Neural cell (in vitro differentiated cells): ENCODE measurements around the gene ZFYVE1. TPM values are rescaled to one million over a fixed set of nuclear protein-coding genes. Genes with fewer than 3 reads are reported as not detected.
"Not testable (repeated sequence)": the region's sequence is repeated elsewhere in the genome, so short reads cannot be mapped to it uniquely, and the experiment has no call there.

Experiments
- H2AFZ ChIP-seq: fragments of 200-600, 300-800 bp; sonication (generic), shearing (Covaris generic); 2 replicates; pipeline ENCODE4 v1.6.0; 2014; ENCODE audit warnings: low read depth, mild to moderate bottlenecking, antibody characterized with exemption, low read length, moderate library complexity
- H3F3A ChIP-seq: fragments of 200-600 bp; shearing (Covaris generic); 2 replicates; pipeline ENCODE4 v1.6.1; 2016; ENCODE audit warnings: mild to moderate bottlenecking, moderate library complexity, mixed read lengths, antibody characterized with exemption, low read length; ENCODE audit not compliant: insufficient read depth, poor library complexity, severe bottlenecking
- H3K27ac ChIP-seq: fragments of 200-600, 300-800 bp; sonication (generic), shearing (Covaris generic); 2 replicates; pipeline ENCODE4 v1.5.1; 2014; ENCODE audit warnings: mild to moderate bottlenecking, low read length, moderate library complexity
- H3K27me3 ChIP-seq: fragments of 300-800, 200-600 bp; sonication (generic), shearing (Covaris generic); 2 replicates; pipeline ENCODE4 v1.6.0; 2014; ENCODE audit warnings: mild to moderate bottlenecking, low read depth, low read length, moderate library complexity; ENCODE audit not compliant: insufficient read depth
- H3K36me3 ChIP-seq: fragments of 300-800, 200-600 bp; sonication (generic), shearing (Covaris generic); 2 replicates; pipeline ENCODE4 v1.5.1; 2014; ENCODE audit warnings: mild to moderate bottlenecking, antibody characterized with exemption, low read length, moderate library complexity; ENCODE audit not compliant: insufficient read depth
- H3K4me2 ChIP-seq: fragments of 300-800, 200-600 bp; sonication (generic), shearing (Covaris generic); 2 replicates; pipeline ENCODE4 v1.6.0; 2014; ENCODE audit warnings: mild to moderate bottlenecking, low read length
- H3K4me3 ChIP-seq: fragments of 300-800, 200-600 bp; sonication (generic), shearing (Covaris generic); 2 replicates; pipeline ENCODE4 v1.5.1; 2014; ENCODE audit warnings: mild to moderate bottlenecking, low read length, moderate library complexity
- H3K79me2 ChIP-seq: fragments of 200-600 bp; shearing (Covaris generic); replicated peaks from 2 replicates; pipeline ENCODE4 v1.6.0; 2014; ENCODE audit warnings: mild to moderate bottlenecking, low read length, moderate library complexity; ENCODE audit not compliant: insufficient read depth
- H3K9ac ChIP-seq: fragments of 300-800, 200-600 bp; sonication (generic), shearing (Covaris generic); 2 replicates; pipeline ENCODE4 v1.6.1; 2016; ENCODE audit warnings: mild to moderate bottlenecking, low read length, mixed read lengths
- H3K9me2 ChIP-seq: fragments of 200-600 bp; shearing (Covaris generic); 2 replicates; pipeline ENCODE4 v1.6.1; 2016; ENCODE audit warnings: mild to moderate bottlenecking, low read length, mixed read lengths; ENCODE audit not compliant: insufficient read depth
- H3K9me3 ChIP-seq: fragments of 200-600, 300-800 bp; sonication (generic), shearing (Covaris generic); 2 replicates; pipeline ENCODE4 v1.6.1; 2016; ENCODE audit warnings: mild to moderate bottlenecking, mixed run types, low read length, moderate library complexity, mixed read lengths
- H4K20me1 ChIP-seq: fragments of 200-600 bp; shearing (Covaris generic); 2 replicates; pipeline ENCODE4 v1.6.1; 2016; ENCODE audit warnings: mild to moderate bottlenecking, mixed run types; ENCODE audit not compliant: insufficient read depth
- EP300 ChIP-seq: fragments of 450-650 bp; conservative IDR thresholded peaks from 2 replicates; pipeline ENCODE4 v1.6.1; 2014; ENCODE audit warnings: antibody characterized with exemption, mild to moderate bottlenecking, moderate library complexity; ENCODE audit not compliant: poor library complexity, severe bottlenecking
- EZH2 ChIP-seq: fragments of 200-600, 300-800 bp; shearing (Covaris generic), sonication (generic); IDR thresholded peaks from 2 replicates; pipeline ENCODE4 v1.6.1; 2014; ENCODE audit warnings: antibody characterized with exemption, low read length, borderline replicate concordance, mild to moderate bottlenecking; ENCODE audit not compliant: insufficient read depth, poor library complexity, severe bottlenecking
- MXI1 ChIP-seq: fragments of 450-650 bp; conservative IDR thresholded peaks from 2 replicates; pipeline ENCODE4 v1.6.1; 2014; ENCODE audit warnings: antibody characterized with exemption, mild to moderate bottlenecking; ENCODE audit not compliant: poor library complexity, severe bottlenecking
- POLR2AphosphoS5 ChIP-seq: IDR thresholded peaks from 2 replicates; pipeline ENCODE4 v1.6.1; 2012
- RAD21 ChIP-seq: fragments of 450-650 bp; conservative IDR thresholded peaks from 2 replicates; pipeline ENCODE4 v1.6.1; 2014; ENCODE audit warnings: antibody characterized with exemption, mild to moderate bottlenecking, moderate library complexity
- SMC3 ChIP-seq: fragments of 450-650 bp; conservative IDR thresholded peaks from 2 replicates; pipeline ENCODE4 v1.6.1; 2014; ENCODE audit warnings: antibody characterized with exemption, mild to moderate bottlenecking, moderate library complexity; ENCODE audit not compliant: poor library complexity
- TAF1 ChIP-seq: IDR thresholded peaks from 2 replicates; pipeline ENCODE4 v1.6.1; 2012; ENCODE audit warnings: low read depth
- polyA plus RNA-seq: library from polyadenylated mRNA; depleted of rRNA; stranded (reverse); fragments of >200 nt; gene quantifications from 2 replicates; pipeline ENCODE4 v1.2.3, GENCODE V29; 2014
- TF ChIP-seq, protein P1 (sequence below): fragments of 450-650 bp; IDR thresholded peaks from 2 replicates; pipeline ENCODE4 v1.5.1; 2014; ENCODE audit warnings: antibody characterized with exemption, mild to moderate bottlenecking, moderate library complexity; ENCODE audit not compliant: poor library complexity, severe bottlenecking
- TF ChIP-seq, protein P2 (sequence below): IDR thresholded peaks from 2 replicates; pipeline ENCODE4 v1.6.1; 2012; ENCODE audit warnings: borderline replicate concordance

Gene ZFYVE1
- polyA plus RNA-seq, 1 donor from 2014 or later, result 13.1 TPM

DNA sequence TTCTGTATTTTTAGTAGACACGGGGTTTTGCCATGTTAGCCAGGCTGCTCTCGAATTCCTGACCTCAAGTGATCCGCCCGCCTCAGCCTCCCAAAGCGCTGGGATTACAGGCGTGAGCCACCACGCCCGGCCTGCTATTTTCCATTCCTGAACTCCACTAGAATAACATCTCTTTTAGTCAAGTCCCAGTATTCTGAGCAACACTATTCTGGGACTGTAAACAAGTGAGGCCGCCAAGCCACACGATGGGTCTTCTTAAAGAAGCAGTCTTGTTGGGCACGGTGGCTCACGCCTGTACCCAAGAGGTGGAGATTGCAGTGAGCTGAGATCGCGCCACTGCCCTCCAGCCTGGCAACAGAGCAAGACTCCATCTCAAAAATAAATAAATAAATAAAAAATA, 11.4 kb downstream of the ZFYVE1 start:
- not testable (repeated sequence) for H4K20me1 ChIP-seq, H3K27ac ChIP-seq, H3K27me3 ChIP-seq, H3K9ac ChIP-seq, H3F3A ChIP-seq, H2AFZ ChIP-seq, H3K36me3 ChIP-seq, H3K79me2 ChIP-seq, H3K4me3 ChIP-seq, H3K9me2 ChIP-seq, H3K9me3 ChIP-seq, H3K4me2 ChIP-seq

DNA sequence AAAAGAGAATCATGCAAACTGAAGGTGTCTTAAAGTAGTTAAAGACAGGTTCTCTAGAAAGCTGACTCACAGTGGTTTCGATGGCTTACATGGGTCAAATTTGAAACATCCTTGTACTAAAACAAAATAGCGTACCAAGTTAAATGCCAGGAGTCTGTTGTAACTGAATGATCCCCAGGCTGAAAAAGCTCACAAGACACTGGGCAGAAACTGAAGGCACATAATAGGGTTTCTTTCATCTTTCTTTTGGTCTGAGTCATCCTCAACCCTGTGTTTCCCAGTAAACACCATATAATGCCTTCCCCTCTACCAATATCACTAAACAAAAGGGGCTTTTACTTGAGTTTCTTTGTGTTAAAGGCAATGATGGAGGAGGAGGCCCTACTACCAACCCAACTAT, 12.8 kb downstream of the ZFYVE1 start:
- H4K20me1 ChIP-seq, result no peaks in the 10 kb centered on the region
- no peaks in the 10 kb centered on the region for H3K36me3 ChIP-seq
- H3F3A ChIP-seq, result no peaks in the 10 kb centered on the region
- H3K27ac ChIP-seq, result no peak overlapping the region
- H2AFZ ChIP-seq, result no peak overlapping the region
- H3K79me2 ChIP-seq, result peaks cover 9% of the 10 kb centered on the region
- no peaks in the 10 kb centered on the region for H3K9me2 ChIP-seq
- no peaks in the 10 kb centered on the region for H3K9me3 ChIP-seq
- no peak overlapping the region for H3K4me3 ChIP-seq
- no peak for TF ChIP-seq EZH2
- TF ChIP-seq TAF1, result no peak
- TF ChIP-seq MXI1, result no peak
- TF ChIP-seq, protein P1, sequence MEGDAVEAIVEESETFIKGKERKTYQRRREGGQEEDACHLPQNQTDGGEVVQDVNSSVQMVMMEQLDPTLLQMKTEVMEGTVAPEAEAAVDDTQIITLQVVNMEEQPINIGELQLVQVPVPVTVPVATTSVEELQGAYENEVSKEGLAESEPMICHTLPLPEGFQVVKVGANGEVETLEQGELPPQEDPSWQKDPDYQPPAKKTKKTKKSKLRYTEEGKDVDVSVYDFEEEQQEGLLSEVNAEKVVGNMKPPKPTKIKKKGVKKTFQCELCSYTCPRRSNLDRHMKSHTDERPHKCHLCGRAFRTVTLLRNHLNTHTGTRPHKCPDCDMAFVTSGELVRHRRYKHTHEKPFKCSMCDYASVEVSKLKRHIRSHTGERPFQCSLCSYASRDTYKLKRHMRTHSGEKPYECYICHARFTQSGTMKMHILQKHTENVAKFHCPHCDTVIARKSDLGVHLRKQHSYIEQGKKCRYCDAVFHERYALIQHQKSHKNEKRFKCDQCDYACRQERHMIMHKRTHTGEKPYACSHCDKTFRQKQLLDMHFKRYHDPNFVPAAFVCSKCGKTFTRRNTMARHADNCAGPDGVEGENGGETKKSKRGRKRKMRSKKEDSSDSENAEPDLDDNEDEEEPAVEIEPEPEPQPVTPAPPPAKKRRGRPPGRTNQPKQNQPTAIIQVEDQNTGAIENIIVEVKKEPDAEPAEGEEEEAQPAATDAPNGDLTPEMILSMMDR, result no peak
- no peak for TF ChIP-seq SMC3
- no peak for TF ChIP-seq EP300
- TF ChIP-seq, protein P2, sequence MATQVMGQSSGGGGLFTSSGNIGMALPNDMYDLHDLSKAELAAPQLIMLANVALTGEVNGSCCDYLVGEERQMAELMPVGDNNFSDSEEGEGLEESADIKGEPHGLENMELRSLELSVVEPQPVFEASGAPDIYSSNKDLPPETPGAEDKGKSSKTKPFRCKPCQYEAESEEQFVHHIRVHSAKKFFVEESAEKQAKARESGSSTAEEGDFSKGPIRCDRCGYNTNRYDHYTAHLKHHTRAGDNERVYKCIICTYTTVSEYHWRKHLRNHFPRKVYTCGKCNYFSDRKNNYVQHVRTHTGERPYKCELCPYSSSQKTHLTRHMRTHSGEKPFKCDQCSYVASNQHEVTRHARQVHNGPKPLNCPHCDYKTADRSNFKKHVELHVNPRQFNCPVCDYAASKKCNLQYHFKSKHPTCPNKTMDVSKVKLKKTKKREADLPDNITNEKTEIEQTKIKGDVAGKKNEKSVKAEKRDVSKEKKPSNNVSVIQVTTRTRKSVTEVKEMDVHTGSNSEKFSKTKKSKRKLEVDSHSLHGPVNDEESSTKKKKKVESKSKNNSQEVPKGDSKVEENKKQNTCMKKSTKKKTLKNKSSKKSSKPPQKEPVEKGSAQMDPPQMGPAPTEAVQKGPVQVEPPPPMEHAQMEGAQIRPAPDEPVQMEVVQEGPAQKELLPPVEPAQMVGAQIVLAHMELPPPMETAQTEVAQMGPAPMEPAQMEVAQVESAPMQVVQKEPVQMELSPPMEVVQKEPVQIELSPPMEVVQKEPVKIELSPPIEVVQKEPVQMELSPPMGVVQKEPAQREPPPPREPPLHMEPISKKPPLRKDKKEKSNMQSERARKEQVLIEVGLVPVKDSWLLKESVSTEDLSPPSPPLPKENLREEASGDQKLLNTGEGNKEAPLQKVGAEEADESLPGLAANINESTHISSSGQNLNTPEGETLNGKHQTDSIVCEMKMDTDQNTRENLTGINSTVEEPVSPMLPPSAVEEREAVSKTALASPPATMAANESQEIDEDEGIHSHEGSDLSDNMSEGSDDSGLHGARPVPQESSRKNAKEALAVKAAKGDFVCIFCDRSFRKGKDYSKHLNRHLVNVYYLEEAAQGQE, result no peak
- TF ChIP-seq POLR2AphosphoS5, result no peak
- TF ChIP-seq RAD21, result no peak
- no peak overlapping the region for H3K9ac ChIP-seq
- no peaks in the 10 kb centered on the region for H3K27me3 ChIP-seq
- H3K4me2 ChIP-seq, result no peak overlapping the region

DNA sequence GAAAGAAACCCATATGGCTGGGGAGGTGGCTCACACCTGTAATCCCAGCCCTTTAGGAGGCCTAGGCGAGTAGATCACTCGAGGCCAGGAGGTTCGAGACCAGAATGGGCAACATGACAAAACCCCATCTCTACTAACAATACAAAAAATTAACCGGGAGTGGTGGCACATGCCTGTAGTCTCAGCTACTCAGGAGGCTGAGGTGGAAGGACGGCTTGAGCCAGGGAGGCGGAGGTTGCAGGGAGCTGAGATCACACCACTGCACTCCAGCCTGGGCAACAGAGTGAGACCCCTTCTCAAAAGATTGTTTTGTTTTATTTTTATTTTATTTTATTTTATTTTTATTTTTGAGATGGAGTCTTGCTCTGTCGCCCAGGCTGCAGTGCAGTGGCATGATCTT, 15.7 kb downstream of the ZFYVE1 start:
- not testable (repeated sequence) for H3F3A ChIP-seq, H3K4me3 ChIP-seq, H3K27me3 ChIP-seq, H3K27ac ChIP-seq, H4K20me1 ChIP-seq, H3K9me3 ChIP-seq, H2AFZ ChIP-seq, H3K9me2 ChIP-seq, H3K79me2 ChIP-seq, H3K9ac ChIP-seq, H3K4me2 ChIP-seq, H3K36me3 ChIP-seq
